ENCODE data around the gene RGMA.

DNA sequence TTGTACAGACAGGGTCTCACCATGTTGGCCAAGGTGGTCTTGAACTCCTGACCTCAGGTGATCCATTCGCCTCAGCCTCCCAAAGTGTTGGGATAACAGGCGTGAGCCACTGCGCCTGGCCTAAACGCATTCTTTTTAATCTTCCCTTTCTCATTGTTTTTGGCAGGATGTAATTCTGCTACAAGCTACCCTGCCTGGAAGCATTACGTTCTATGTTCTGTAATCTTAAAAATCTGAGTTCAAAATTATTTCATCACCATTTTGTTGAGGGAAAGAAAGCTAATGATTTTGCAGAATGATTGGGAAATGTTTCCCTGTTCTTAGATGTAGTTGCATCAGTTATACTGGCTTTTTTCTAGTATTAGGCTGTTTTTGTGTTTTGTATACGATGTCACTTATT is 71.5 kb downstream of the RGMA start:
- no peak for TF ChIP-seq CTCF (IDR thresholded peaks at IDR 0.05; ENCODE audit: control extremely low read depth in 1 of 3, insufficient read depth in 1 of 3, low read depth in 1 of 3, low read length in 3 of 3)
- no peak for TF ChIP-seq RFX5 (IDR thresholded peaks at IDR 0.05; ENCODE audit: borderline replicate concordance, low read depth, low read length)
- TF ChIP-seq SUZ12 (IDR thresholded peaks at IDR 0.05; ENCODE audit: low read length), result no peak
- TF ChIP-seq TAF1 (IDR thresholded peaks at IDR 0.05; ENCODE audit: low read depth, low read length), result no peak

All from H1 (cell line).